A673 (cell line): ENCODE data around the gene FAM185A. TPM values are rescaled to one million over a fixed set of nuclear protein-coding genes. Genes with fewer than 3 reads are reported as not detected.
"Not testable (repeated sequence)": the region's sequence is repeated elsewhere in the genome, so short reads cannot be mapped to it uniquely, and the experiment has no call there.

Source experiments
- BruUV-seq: library from RNA; stranded (reverse); fragments of 400-500 nt; replicated peaks from 2 replicates; lab custom pipeline; 2021; lab: Mats Ljungman, UMichigan
- CTCF ChIA-PET: fragments of 300-600 bp; sonication (Branson Sonifier 250); formaldehyde crosslinking; loops from one replicate; lab custom pipeline; 2022; ENCODE audit warnings: antibody characterized with exemption; lab: Charles Lee
- POLR2A ChIA-PET: fragments of 300-600 bp; sonication (Branson Sonifier 250); formaldehyde crosslinking; loops from one replicate; lab custom pipeline; 2022; ENCODE audit warnings: antibody characterized with exemption; ENCODE audit not compliant: low non-redundant PET; lab: Charles Lee
- DNase-seq: peaks from one replicate; pipeline ENCODE4 v3.0.0-alpha.2; 2015; ENCODE audit warnings: low spot score
- H3K27ac ChIP-seq: fragments of 200-600 bp; sonication (generic); 2 replicates; pipeline ENCODE4 v1.5.1; 2016; ENCODE audit warnings: mixed run types, low read depth, mild to moderate bottlenecking, mixed read lengths, antibody characterized with exemption, low read length; ENCODE audit not compliant: poor library complexity, severe bottlenecking
- H3K27me3 ChIP-seq: fragments of 200-600 bp; sonication (generic); replicated peaks from 2 replicates; pipeline ENCODE4 v1.6.1; 2017; ENCODE audit warnings: mixed run types, low read depth, mild to moderate bottlenecking, mixed read lengths, antibody characterized with exemption, low read length; ENCODE audit not compliant: insufficient read depth, poor library complexity
- H3K36me3 ChIP-seq: fragments of 200-600 bp; sonication (generic); 2 replicates; pipeline ENCODE4 v1.6.1; 2016; ENCODE audit warnings: mixed run types, mild to moderate bottlenecking, mixed read lengths, antibody characterized with exemption, low read length; ENCODE audit not compliant: insufficient read depth, poor library complexity, severe bottlenecking
- H3K4me1 ChIP-seq: fragments of 200-600 bp; sonication (generic); 2 replicates; pipeline ENCODE4 v1.6.1; 2017; ENCODE audit warnings: mixed run types, mild to moderate bottlenecking, mixed read lengths, antibody characterized with exemption, low read length; ENCODE audit not compliant: insufficient read depth, poor library complexity, severe bottlenecking
- H3K4me3 ChIP-seq: fragments of 200-600 bp; sonication (generic); 2 replicates; pipeline ENCODE4 v1.5.1; 2016; ENCODE audit warnings: low read depth, mixed run types, mild to moderate bottlenecking, mixed read lengths, low read length; ENCODE audit not compliant: poor library complexity, severe bottlenecking
- H3K9me3 ChIP-seq: fragments of 200-600 bp; sonication (generic); 2 replicates; pipeline ENCODE4 v1.6.1; 2016; ENCODE audit warnings: mixed run types, low read depth, mild to moderate bottlenecking, mixed read lengths, antibody characterized with exemption, low read length; ENCODE audit not compliant: poor library complexity, severe bottlenecking
- CTCF ChIP-seq: fragments of 300-800, 200-600 bp; sonication (generic); conservative IDR thresholded peaks from 2 replicates; pipeline ENCODE4 v1.5.1; 2017; ENCODE audit warnings: low read depth, mild to moderate bottlenecking, antibody characterized with exemption, low read length, moderate library complexity, mixed read lengths
- EZH2 ChIP-seq: fragments of 200-600 bp; sonication (generic); IDR thresholded peaks from 2 replicates; pipeline ENCODE4 v1.6.1; 2017; ENCODE audit warnings: borderline replicate concordance, low read depth, mild to moderate bottlenecking, mixed read lengths, antibody characterized with exemption, low read length; ENCODE audit not compliant: poor library complexity, severe bottlenecking
- intact Hi-C: fragments of 100-400 bp; cut with micrococcal nuclease; formaldehyde crosslinking; loops from one replicate; pipeline ENCODE4 v1.10.0; 2022; ENCODE audit not compliant: unreplicated experiment
- total RNA-seq: library from RNA; stranded (reverse); gene quantifications from 2 replicates; pipeline ENCODE4 v1.2.3, GENCODE V29; 2021

The FAM185A gene
- total RNA-seq, 1 experiment from 2014 or later, result 4.6 TPM

- H3K9me3 ChIP-seq, POLR2A ChIA-PET, H3K27me3 ChIP-seq, BruUV-seq, CTCF ChIA-PET, H3K4me3 ChIP-seq, intact Hi-C loops, DNase-seq, H3K27ac ChIP-seq, H3K36me3 ChIP-seq, H3K4me1 ChIP-seq: not testable (repeated sequence)
These were observed 47.3 kb downstream of the FAM185A start for GRCh38 chr7:102795987-102796595.

GRCh38 chr7:102806613-102807012 lies 57.8 kb downstream of the FAM185A start:
- intact Hi-C loops, result no loop called here
- Histone ChIP-seq H3K9me3 (no peaks in the 10 kb centered on the region), H3K27ac (no peak overlapping the region), H3K4me1 (no peaks in the 10 kb centered on the region), H3K36me3 (no peaks in the 10 kb centered on the region), H3K4me3 (no peak overlapping the region), H3K27me3 (no peaks in the 10 kb centered on the region)
- no peak for DNase-seq
- POLR2A ChIA-PET, result no interaction called here
- CTCF ChIA-PET, result no interaction called here
- BruUV-seq, result no TSS peak
- TF ChIP-seq EZH2, result no peak
- no peak for TF ChIP-seq CTCF

- Histone ChIP-seq H3K27me3 (no peaks in the 10 kb centered on the region), H3K36me3 (no peaks in the 10 kb centered on the region), H3K4me3 (no peak overlapping the region), H3K27ac (no peak overlapping the region), H3K9me3 (no peaks in the 10 kb centered on the region), H3K4me1 (no peaks in the 10 kb centered on the region)
- intact Hi-C loops, result no loop called here
- TF ChIP-seq CTCF (no peak), EZH2 (no peak)
- no peak for DNase-seq
- no TSS peak for BruUV-seq
- CTCF ChIA-PET, result no interaction called here
- POLR2A ChIA-PET, result no interaction called here
These were observed 62.1 kb downstream of the FAM185A start for GRCh38 chr7:102810916-102811315.

GRCh38 chr7:102811942-102812678 lies 63.3 kb downstream of the FAM185A start:
- no TSS peak for BruUV-seq
- no peak overlapping the region for H3K27ac ChIP-seq
- no peaks in the 10 kb centered on the region for H3K36me3 ChIP-seq
- H3K4me3 ChIP-seq, result no peak overlapping the region
- ChIA-PET POLR2A (interaction anchor here (0.6 kb wide), 1 partner anchor 914 kb away, joined by 4 read pairs; no protein-coding TSS in a partner anchor), CTCF (no interaction called here)
- H3K27me3 ChIP-seq, result no peaks in the 10 kb centered on the region
- intact Hi-C loops, result no loop called here
- TF ChIP-seq EZH2, result no peak
- TF ChIP-seq CTCF, result no peak
- H3K4me1 ChIP-seq, result no peaks in the 10 kb centered on the region
- peak; percentile 30 for DNase-seq
- H3K9me3 ChIP-seq, result no peaks in the 10 kb centered on the region
